NAMALWA (cell line): Measurements from ENCODE around the gene KSR2.

Experiments used
- DNase-seq: peaks from one replicate; pipeline ENCODE4 v3.0.0-alpha.2; 2015; ENCODE audit warnings: low spot score

KSR2 gene

DNA sequence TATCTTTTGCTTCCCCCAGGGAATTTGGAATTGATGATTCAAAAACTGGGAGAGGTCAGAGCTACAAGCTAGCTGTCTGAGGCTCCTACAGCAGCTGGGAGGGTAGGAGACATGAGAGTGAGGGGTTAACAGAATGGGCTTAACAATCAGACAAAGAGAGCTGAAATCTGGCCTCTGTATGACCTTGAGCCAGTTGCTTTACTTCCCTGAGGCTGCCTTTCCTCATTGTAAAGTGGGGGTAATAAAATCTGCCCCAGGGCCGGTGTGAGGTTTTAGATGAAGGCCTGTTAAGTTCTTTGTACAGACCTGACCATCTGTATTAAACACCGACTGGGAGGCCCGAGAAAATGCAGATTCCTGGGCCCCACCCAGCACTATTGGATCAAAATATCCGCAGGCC, 443.0 kb downstream of the KSR2 start:
- DNase-seq = no peak

GRCh38 chr12:117524806-117525205, 444.0 kb downstream of the KSR2 start:
- DNase-seq = no peak

DNA sequence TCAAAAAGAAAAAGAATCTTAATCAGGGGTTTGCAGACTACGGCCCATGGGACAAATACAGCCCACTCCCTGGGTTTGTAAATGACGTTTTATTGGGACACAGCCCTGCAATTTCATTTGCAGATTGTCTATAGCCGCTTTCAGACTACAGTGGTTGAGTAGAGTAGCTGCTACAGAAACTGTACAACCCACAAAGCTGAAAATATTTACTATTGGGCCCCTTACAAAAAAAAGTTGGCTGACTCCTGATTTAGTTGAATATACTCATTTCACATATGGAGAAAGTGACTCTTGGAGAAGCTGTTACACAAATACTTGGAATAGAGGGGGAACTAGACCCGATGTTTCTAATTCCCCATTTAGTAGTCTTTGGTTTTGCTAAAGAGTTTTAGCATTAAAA, 444.8 kb downstream of the KSR2 start:
- no peak for DNase-seq

DNA sequence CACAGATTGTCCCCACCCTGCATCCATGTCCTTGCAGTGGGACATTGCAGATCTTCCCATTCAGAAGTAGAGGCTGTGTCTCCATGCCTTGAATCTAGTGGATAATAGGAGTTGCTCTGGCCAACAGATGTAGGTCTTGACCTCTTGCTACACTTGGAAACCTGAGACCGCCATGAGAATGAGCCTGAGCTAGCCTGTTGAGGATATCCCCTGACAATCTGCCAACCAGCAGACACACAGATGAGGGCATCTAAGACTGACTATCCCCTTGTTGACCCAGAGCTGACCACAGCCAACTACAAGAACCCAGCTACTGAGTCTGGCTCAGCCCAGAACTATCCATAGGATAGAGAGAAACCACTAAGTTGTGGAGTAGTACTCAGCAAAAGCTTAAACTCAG, 446.2 kb downstream of the KSR2 start:
- DNase-seq = no peak

- no peak for DNase-seq
Measured at GRCh38 chr12:117521867-117522266, 446.9 kb downstream of the KSR2 start.

- no peak for DNase-seq
Measured at GRCh38 chr12:117521346-117521745, 447.4 kb downstream of the KSR2 start.

DNA sequence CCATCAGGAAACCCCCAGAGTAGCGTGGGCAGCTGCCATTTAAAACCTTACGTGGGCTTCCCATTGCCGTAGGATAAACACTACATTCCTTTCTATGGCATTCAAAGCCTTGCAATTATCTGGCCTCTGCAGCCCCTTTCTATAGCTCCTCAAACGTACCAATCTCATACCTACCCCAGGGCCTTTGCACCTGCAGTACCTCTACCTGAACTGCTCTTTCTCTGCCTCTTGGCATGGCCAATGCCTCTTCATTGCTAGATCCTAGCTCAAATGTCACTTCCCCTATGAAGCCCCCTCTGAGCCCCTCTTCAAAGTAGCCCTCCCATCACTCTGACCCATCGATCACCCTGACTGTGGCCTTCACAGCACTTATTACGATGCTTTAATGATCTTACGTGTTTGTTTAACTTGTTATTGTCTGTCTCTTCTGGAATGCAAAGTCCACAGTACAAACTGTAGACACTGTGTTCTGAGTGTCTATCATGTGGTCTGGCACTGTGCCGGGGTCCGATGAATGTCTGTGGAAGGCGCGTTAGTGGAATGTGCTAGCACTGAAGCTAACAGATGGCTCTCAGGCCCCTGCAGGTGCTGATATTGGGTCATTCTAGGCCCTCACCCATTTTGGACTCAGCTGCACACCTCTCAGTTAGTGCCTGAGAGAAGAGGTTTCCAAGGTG, 450.1 kb downstream of the KSR2 start:
- DNase-seq = no peak

DNA sequence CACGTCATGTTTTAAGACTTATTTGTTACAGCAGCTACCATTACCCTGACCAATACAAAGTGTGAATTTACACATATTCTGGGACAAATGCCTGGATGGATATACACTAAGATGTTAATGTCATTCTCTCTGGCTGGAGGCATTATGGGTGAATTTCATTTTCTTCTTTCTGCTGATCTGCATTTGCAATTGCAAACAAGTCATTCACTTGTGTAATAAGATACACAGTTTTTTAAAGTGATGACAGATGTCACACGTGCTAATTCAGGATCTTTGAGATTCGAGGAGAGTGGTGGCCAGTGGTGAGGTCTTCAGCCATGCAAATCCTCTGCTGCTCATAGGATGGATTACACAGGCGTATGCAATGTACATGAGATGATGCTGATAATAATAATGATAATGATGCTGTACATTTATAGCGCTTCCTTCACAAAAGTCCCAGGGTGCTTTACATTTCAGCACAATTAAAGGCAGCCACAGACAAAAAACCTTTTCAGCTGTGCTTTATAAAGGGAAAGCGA, 451.5 kb downstream of the KSR2 start:
- no peak for DNase-seq

GRCh38 chr12:117516034-117516433, 452.8 kb downstream of the KSR2 start:
- DNase-seq = no peak

DNA sequence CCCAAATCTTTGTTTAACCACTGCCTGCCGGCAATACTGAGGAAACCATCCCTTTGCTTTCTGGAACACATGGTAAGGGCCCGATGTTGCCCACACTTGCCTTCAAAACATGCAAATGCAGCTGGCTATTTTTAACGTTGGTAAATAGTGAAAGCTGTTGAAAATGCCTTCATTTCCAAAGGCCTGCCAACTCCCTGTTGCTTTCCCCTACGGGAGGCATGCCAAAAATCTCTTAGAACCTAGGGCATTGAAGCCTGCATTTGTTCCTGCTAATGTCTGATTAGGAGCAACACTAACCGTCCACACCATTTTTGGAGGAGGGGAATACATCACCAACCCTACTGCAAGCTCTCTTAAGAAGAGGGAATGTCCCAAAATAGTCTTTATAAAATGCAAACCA, 454.8 kb downstream of the KSR2 start:
- DNase-seq = no peak

GRCh38 chr12:117513353-117513752, 455.4 kb downstream of the KSR2 start:
- no peak for DNase-seq

DNA sequence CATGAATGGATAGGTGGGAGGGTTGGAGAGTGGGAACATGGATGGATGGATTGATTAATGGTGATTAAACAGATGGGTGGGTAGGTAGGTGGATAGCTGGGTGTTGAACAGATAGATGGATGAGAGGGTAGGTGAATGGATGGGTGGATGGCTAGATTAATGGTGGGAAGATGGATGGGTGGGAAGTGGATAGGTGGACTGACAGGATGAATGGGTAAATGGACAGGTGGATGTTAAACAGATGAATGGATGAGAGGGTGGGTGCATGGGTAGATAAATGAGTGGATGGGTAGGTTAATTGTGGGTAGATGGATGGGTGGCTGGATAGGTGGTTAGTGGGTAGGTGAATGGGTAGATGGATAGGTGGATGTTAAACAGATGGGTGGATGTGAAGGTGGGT, 460.3 kb downstream of the KSR2 start:
- DNase-seq = no peak

GRCh38 chr12:117507548-117507947, 461.2 kb downstream of the KSR2 start:
- no peak for DNase-seq

DNA sequence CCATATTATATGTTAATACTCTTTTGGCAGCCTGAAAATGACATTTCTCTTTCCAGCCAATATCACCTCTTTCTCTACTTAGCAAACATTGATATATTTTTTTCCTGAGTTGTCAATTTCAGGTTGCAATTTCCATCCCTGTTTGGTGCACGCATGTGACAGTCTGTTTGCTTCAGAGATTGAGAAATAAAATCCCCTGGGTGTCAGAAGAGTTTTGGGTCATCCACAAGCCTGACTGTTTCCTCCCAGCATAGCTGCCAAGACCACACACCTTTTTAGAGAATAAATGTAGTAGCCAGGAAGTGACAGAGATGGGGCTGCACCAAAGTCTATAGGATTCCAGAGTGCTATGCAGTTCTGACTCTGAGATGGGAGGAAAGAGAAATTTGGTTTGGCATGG, 462.5 kb downstream of the KSR2 start:
- no peak for DNase-seq

GRCh38 chr12:117502633-117503032, 466.2 kb downstream of the KSR2 start:
- DNase-seq = no peak

DNA sequence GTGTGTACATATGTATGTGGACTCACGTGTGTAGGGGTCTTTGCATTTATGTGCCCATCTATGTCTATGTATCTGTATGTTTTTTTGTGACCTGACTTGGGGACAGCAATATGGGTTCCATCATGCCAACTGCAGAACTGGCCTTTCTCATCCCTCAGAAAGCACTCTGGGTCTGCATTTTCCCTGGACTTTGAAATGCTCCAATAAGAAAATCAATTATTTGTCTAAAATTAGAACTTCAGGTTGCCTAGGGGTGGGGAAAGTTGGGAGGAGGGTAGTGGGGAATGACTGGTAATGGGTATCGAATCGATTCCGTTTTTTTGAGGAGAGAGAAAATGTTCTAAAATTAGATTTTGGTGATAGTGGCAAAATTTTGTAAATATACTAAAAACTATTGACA, 466.6 kb downstream of the KSR2 start:
- DNase-seq = no peak

- no peak for DNase-seq
Measured at GRCh38 chr12:117501076-117501869, 467.5 kb downstream of the KSR2 start.

- DNase-seq = no peak
Measured at GRCh38 chr12:117499759-117500485, 468.9 kb downstream of the KSR2 start.

GRCh38 chr12:117498880-117499279, 469.9 kb downstream of the KSR2 start:
- DNase-seq = no peak

DNA sequence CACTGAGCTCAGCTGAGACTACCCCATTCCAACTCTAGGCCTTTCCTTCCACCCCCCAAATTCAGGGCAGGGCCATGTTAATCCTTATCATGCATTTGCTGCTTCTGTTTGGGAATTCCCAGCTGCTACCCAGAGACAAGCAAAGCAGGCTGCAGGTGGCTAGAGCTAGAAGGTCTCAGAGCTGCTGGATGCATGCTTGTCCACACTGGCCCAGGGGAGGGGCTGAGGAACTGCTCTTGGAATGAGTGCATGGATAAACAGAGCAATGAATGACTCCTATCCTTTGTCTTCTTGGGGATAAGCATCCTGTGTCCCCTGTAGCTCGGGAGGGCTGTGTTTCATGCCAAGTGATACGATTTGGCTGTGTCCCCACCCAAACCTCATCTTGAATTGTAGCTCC, 470.5 kb downstream of the KSR2 start:
- no peak for DNase-seq

DNA sequence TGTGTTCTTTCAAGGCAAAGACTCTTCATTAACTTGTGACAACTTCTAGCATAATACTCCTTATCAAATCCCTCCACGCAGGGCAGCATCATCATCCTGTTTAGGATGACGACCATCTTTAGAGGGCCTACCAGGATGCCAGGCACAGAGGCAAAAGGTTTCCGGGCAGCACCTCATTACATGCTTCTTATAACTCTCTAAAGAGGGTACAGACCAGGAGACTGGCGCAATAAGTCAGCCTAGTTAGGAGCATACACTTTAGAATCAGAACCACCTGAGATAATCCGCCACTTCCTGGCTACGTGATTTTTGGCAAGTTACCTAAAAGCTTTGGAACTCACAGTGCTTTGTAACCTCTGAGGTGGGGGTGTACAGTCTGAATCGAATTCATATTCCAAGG, 471.4 kb downstream of the KSR2 start:
- DNase-seq = no peak

DNA sequence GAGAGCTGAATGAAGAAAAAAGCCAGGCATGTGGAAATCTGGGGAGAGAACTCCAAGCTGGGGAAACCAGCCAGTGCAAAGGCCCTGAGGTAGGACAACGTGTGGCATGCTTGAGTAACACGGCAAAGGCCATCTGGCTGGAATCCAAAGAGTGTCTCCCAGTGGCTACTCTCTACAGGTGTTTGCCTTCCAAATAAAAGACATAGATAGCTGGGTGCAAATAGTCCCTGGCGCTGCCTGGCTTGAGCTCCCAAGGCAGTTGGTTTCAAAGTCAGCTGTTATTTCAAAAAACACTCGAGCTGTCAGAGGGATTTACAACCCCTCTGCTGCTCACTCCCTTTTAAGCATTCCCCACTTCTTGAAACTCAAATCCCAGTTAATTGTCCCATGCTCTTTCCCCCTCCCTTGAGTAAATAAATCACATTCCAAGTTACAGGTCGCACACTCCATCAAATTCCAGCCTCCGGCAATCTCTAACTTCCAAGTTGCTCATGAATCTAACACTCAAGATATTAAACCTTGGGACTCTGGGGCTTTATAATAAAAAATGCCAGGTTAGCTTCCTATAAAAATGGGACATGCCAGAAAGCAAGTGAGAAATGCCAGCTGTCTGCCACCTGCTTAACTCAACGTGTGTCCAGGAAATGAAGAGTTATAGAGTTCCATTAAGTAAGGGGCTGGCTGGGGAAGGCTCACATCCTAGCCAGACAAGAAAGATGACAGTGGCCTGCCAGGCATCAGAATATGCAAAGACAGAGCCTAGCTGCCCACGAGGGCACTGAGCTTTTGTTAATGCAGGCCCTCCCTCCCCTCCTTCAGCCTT, 473.7 kb downstream of the KSR2 start:
- no peak for DNase-seq
